Gastroesophageal sphincter (tissue), 4 donors: Measurements from ENCODE around the gene MYCBPAP. TPM values are rescaled to one million over a fixed set of nuclear protein-coding genes. Genes with fewer than 3 reads are reported as not detected.

ENCODE experiments used
- ATAC-seq: fragments of 150-250 bp; one replicate; pipeline ENCODE4 v1.9.1; 2016; ENCODE audit warnings: mild to moderate bottlenecking, moderate library complexity
- H3K27ac ChIP-seq, 4 donors: fragments of 200-600 bp; sonication (generic) in 3 of 4; 1 replicate in 3 of 4; 2 replicates in 1 of 4; pipeline ENCODE4 v1.5.1; 2016 to 2019
- H3K27me3 ChIP-seq: fragments of 200-600 bp; sonication (generic); one replicate; pipeline ENCODE4 v1.5.1; 2019
- H3K36me3 ChIP-seq, 2 donors: fragments of 200-600 bp; sonication (generic); one replicate each; pipeline ENCODE4 v1.5.1; 2019; ENCODE audit warnings: control low read depth in 1 of 2
- H3K4me1 ChIP-seq, 3 donors: fragments of 200-600 bp; sonication (generic); 1 replicate in 2 of 3; 2 replicates in 1 of 3; pipeline ENCODE4 v1.5.1; 2016 to 2019; ENCODE audit warnings: control low read depth in 2 of 3
- H3K4me3 ChIP-seq, 2 donors: fragments of 200-600 bp; sonication (generic); one replicate each; pipeline ENCODE4 v1.5.1; 2019; ENCODE audit warnings: mild to moderate bottlenecking in 1 of 2, moderate library complexity in 1 of 2
- H3K9me3 ChIP-seq, 3 donors: fragments of 200-600 bp; sonication (generic); one replicate each; pipeline ENCODE4 v1.5.1; 2017 to 2019; ENCODE audit warnings: control low read depth in 2 of 3
- EP300 ChIP-seq: sonication (generic); formaldehyde crosslinking; IDR thresholded peaks from one replicate; pipeline ENCODE4 v1.6.1; 2017; ENCODE audit warnings: antibody characterized with exemption, mild to moderate bottlenecking
- POLR2A ChIP-seq, 2 donors: fragments of 450-650 bp; IDR thresholded peaks; one replicate each; pipeline ENCODE4 v1.6.1; 2017; ENCODE audit warnings: antibody characterized with exemption in 2 of 2, mild to moderate bottlenecking in 2 of 2, moderate library complexity in 1 of 2
- POLR2AphosphoS5 ChIP-seq: sonication (generic); formaldehyde crosslinking; IDR thresholded peaks from one replicate; pipeline ENCODE4 v1.6.1; 2017; ENCODE audit warnings: antibody characterized with exemption
- WGBS, 2 donors: methylation state at CpG; one replicate each; pipeline ENCODE4 v1.1.5; 2018; ENCODE audit warnings: low coverage in 1 of 2; 5-methylcytosine and 5-hydroxymethylcytosine counted together
- total RNA-seq, 4 donors: library from RNA; depleted of rRNA; stranded (reverse); fragments of >200 nt; gene quantifications; one replicate each; pipeline ENCODE4 v1.1.0, GENCODE V29; 2016
- TF ChIP-seq, protein P1 (sequence below), 4 experiments: fragments of 200-600 bp in 2 of 4; fragments of 450-650 bp in 2 of 4; sonication (generic) in 1 of 4; IDR thresholded peaks; one replicate each; pipeline ENCODE4 v1.5.1; 2017 to 2019; ENCODE audit warnings: antibody characterized with exemption in 4 of 4, mild to moderate bottlenecking in 2 of 4, moderate library complexity in 2 of 4

The MYCBPAP gene
- total RNA-seq, 4 donors from 2014 or later, result 0.27 to 0.31 TPM; not detected in 2

- no peak for ATAC-seq
- Histone ChIP-seq H3K27ac (no peak overlapping the region), H3K4me3 (no peak overlapping the region), H3K9me3 (no peaks in the 10 kb centered on the region), H3K27me3 (peaks cover 7% of the 10 kb centered on the region), H3K4me1 (no peaks in the 10 kb centered on the region), H3K36me3 (peaks cover 0 to 43% of the 10 kb centered on the region in 2 donors)
- WGBS, 2 donors, result 80% methylated on average over 1 to 5 of the region's 14 CpGs
- TF ChIP-seq POLR2AphosphoS5, result no peak
- TF ChIP-seq POLR2A (IDR thresholded peaks at IDR 0.05), result no peak
- TF ChIP-seq, protein P1, sequence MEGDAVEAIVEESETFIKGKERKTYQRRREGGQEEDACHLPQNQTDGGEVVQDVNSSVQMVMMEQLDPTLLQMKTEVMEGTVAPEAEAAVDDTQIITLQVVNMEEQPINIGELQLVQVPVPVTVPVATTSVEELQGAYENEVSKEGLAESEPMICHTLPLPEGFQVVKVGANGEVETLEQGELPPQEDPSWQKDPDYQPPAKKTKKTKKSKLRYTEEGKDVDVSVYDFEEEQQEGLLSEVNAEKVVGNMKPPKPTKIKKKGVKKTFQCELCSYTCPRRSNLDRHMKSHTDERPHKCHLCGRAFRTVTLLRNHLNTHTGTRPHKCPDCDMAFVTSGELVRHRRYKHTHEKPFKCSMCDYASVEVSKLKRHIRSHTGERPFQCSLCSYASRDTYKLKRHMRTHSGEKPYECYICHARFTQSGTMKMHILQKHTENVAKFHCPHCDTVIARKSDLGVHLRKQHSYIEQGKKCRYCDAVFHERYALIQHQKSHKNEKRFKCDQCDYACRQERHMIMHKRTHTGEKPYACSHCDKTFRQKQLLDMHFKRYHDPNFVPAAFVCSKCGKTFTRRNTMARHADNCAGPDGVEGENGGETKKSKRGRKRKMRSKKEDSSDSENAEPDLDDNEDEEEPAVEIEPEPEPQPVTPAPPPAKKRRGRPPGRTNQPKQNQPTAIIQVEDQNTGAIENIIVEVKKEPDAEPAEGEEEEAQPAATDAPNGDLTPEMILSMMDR (IDR thresholded peaks at IDR 0.05), result no peak
- TF ChIP-seq EP300, result no peak
These were observed 46.6 kb upstream of the MYCBPAP start for GRCh38 chr17:50461550-50462132.

- peaks cover 15% of the 10 kb centered on the region for H3K27me3 ChIP-seq
- peaks cover 0 to 43% of the 10 kb centered on the region in 2 donors for H3K36me3 ChIP-seq
- TF ChIP-seq POLR2A (IDR thresholded peaks at IDR 0.05) (no peak), EP300 (no peak)
- H3K4me1 ChIP-seq, result no peaks in the 10 kb centered on the region
- H3K9me3 ChIP-seq, result no peaks in the 10 kb centered on the region
- WGBS, 2 donors, result 86% methylated on average over 2 of the region's 9 CpGs; no CpG with 5 or more reads in 1 of the 2 donors
- no peak overlapping the region for H3K4me3 ChIP-seq
- H3K27ac ChIP-seq, result no peak overlapping the region
- ATAC-seq, result no peak
These were observed 45.8 kb upstream of the MYCBPAP start for GRCh38 chr17:50462446-50462845.

DNA sequence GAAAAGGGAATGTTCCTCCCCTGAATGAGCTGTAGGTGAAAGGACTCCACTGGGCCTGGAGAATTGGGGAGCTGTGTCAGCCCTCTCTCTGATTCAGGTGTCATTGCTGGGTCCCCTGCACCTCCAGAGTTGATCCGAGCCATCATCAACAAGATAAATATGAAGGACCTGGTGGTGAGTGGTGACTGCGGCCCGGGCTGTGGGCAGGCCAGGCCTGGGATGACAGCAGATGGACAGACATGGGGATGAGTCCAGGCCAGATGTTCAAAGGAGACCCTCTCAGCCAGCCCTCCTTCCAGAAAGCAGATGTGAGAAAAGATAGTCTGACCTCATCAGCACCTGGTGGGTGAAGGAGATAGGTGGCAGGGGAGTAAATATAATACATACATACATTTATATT, 44.1 kb upstream of the MYCBPAP start:
- Histone ChIP-seq H3K27ac (no peak overlapping the region), H3K4me3 (no peak overlapping the region), H3K27me3 (peaks cover 32% of the 10 kb centered on the region), H3K4me1 (peaks cover 0 to 12% (median 10%) of the 10 kb centered on the region in 3 donors), H3K36me3 (peaks cover 0 to 43% of the 10 kb centered on the region in 2 donors), H3K9me3 (no peaks in the 10 kb centered on the region)
- TF ChIP-seq POLR2A (IDR thresholded peaks at IDR 0.05) (no peak), POLR2AphosphoS5 (no peak), EP300 (no peak)
- TF ChIP-seq, protein P1 (IDR thresholded peaks at IDR 0.05), result no peak
- no peak for ATAC-seq
- 83 to 100% methylated on average over 2 of the region's 3 CpGs for WGBS, 2 donors

DNA sequence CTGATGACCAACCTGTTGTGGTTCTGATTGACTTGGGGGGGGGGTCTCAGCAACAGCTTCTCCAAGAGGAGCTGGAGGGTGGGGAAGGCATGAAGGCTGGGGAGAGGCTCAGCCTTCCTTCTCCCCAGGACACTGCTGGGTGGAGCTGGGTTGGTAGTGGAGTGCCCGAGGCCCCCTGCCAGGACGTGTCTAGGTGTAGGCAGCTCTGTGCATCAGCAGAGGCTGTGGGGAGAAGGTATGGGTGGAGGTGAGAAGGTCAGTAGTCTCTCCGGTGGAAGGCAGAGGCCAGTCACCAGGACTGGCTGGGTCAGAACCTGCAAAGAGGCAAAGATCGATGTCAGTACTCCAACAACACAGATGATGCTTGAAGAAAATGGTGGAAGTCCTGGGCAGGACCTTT, 43.5 kb upstream of the MYCBPAP start:
- no peak for ATAC-seq
- peaks cover 38% of the 10 kb centered on the region for H3K27me3 ChIP-seq
- WGBS, 2 donors, result 77% methylated on average over 3 of the region's 4 CpGs; no CpG with 5 or more reads in 1 of the 2 donors
- no peak overlapping the region for H3K27ac ChIP-seq
- H3K4me1 ChIP-seq, result peaks cover 0 to 18% (median 12%) of the 10 kb centered on the region in 3 donors
- H3K36me3 ChIP-seq, result peaks cover 0 to 43% of the 10 kb centered on the region in 2 donors
- H3K9me3 ChIP-seq, result no peaks in the 10 kb centered on the region
- TF ChIP-seq POLR2A (IDR thresholded peaks at IDR 0.05) (no peak), EP300 (no peak), POLR2AphosphoS5 (no peak)
- TF ChIP-seq, protein P1 (IDR thresholded peaks at IDR 0.05), result no peak
- H3K4me3 ChIP-seq, result no peak overlapping the region

- ATAC-seq, result no peak
- WGBS, 2 donors, result no CpG with 5 or more reads among the region's 6 CpGs
- peaks cover 0 to 43% of the 10 kb centered on the region in 2 donors for H3K36me3 ChIP-seq
- H3K27ac ChIP-seq, result no peak overlapping the region
- no peak overlapping the region for H3K4me3 ChIP-seq
- H3K27me3 ChIP-seq, result peaks cover 39% of the 10 kb centered on the region
- H3K9me3 ChIP-seq, result no peaks in the 10 kb centered on the region
- peaks cover 0 to 18% (median 12%) of the 10 kb centered on the region in 3 donors for H3K4me1 ChIP-seq
- no peak for TF ChIP-seq EP300
- TF ChIP-seq, protein P1 (IDR thresholded peaks at IDR 0.05), result no peak
These were observed 43.1 kb upstream of the MYCBPAP start for GRCh38 chr17:50465171-50465570.
